Measurements from ENCODE around the gene NTRK1.

The NTRK1 gene

GRCh38 chr1:156881663-156882062 lies 21.0 kb downstream of the NTRK1 start:
- DNase-seq (ENCODE audit: low read depth in 1 of 2, low spot score in 1 of 2) = no peak
- Histone ChIP-seq H3K4me3 (replicated peaks; ENCODE audit: insufficient read depth, low read length) (no peak overlapping the region), H3K27ac (replicated peaks) (no peak overlapping the region), H3K27me3 (ENCODE audit: insufficient read depth, poor library complexity, severe bottlenecking) (peaks cover 24% of the 10 kb centered on the region)
- TF ChIP-seq POLR2AphosphoS5 (IDR thresholded peaks at IDR 0.05; ENCODE audit: low read depth) (no peak), REST (IDR thresholded peaks at IDR 0.05; ENCODE audit: insufficient replicate concordance, low read depth) (no peak), SPI1 (IDR thresholded peaks at IDR 0.05; ENCODE audit: borderline replicate concordance, low read depth) (no peak), CTCF (IDR thresholded peaks at IDR 0.05; ENCODE audit: insufficient read depth, low read length) (no peak), GABPA (IDR thresholded peaks at IDR 0.05; ENCODE audit: low read depth) (no peak)

GRCh38 chr1:156882543-156882942 lies 21.9 kb downstream of the NTRK1 start:
- Histone ChIP-seq H3K4me3 (replicated peaks; ENCODE audit: insufficient read depth, low read length) (no peak overlapping the region), H3K27ac (replicated peaks) (no peak overlapping the region), H3K27me3 (ENCODE audit: insufficient read depth, poor library complexity, severe bottlenecking) (peaks cover 17% of the 10 kb centered on the region)
- DNase-seq (ENCODE audit: low read depth in 1 of 2, low spot score in 1 of 2) = no peak
- TF ChIP-seq REST (IDR thresholded peaks at IDR 0.05; ENCODE audit: insufficient replicate concordance, low read depth) (no peak), POLR2AphosphoS5 (IDR thresholded peaks at IDR 0.05; ENCODE audit: low read depth) (no peak), GABPA (IDR thresholded peaks at IDR 0.05; ENCODE audit: low read depth) (no peak), SPI1 (IDR thresholded peaks at IDR 0.05; ENCODE audit: borderline replicate concordance, low read depth) (no peak), CTCF (IDR thresholded peaks at IDR 0.05; ENCODE audit: insufficient read depth, low read length) (no peak)

- Histone ChIP-seq H3K4me3 (replicated peaks; ENCODE audit: insufficient read depth, low read length) (no peak overlapping the region), H3K27ac (replicated peaks) (no peak overlapping the region), H3K27me3 (ENCODE audit: insufficient read depth, poor library complexity, severe bottlenecking) (peaks cover 13% of the 10 kb centered on the region)
- no peak for DNase-seq (ENCODE audit: low read depth in 1 of 2, low spot score in 1 of 2)
- no peak for TF ChIP-seq SPI1 (IDR thresholded peaks at IDR 0.05; ENCODE audit: borderline replicate concordance, low read depth)
- TF ChIP-seq REST (IDR thresholded peaks at IDR 0.05; ENCODE audit: insufficient replicate concordance, low read depth) = no peak
- no peak for TF ChIP-seq POLR2AphosphoS5 (IDR thresholded peaks at IDR 0.05; ENCODE audit: low read depth)
- TF ChIP-seq GABPA (IDR thresholded peaks at IDR 0.05; ENCODE audit: low read depth) = no peak
- no peak for TF ChIP-seq CTCF (IDR thresholded peaks at IDR 0.05; ENCODE audit: insufficient read depth, low read length)
These were observed 23.3 kb downstream of the NTRK1 start for GRCh38 chr1:156883919-156884318.
